ENCODE measurements around the gene ALOX15B. TPM values are rescaled to one million over a fixed set of nuclear protein-coding genes. Genes with fewer than 3 reads are reported as not detected.
A peak's percentile ranks its signal among the peaks of the same experiment; 100 is the strongest.
"Not testable (repeated sequence)": the region's sequence is repeated elsewhere in the genome, so short reads cannot be mapped to it uniquely, and the experiment has no call there.

Gene ALOX15B
- total RNA-seq, 1 donor from 2014 or later = under 0.01 TPM

GRCh38 chr17:8057691-8058114 is 18.8 kb downstream of the ALOX15B start:
- DNase-seq (ENCODE audit: low spot score in 2 of 2) = peak; percentile 71 to 78

GRCh38 chr17:8059131-8059530 is 20.3 kb downstream of the ALOX15B start:
- DNase-seq (ENCODE audit: low spot score in 2 of 2) (no peak), FAIRE-seq (no peak)

More at GRCh38 chr17:8057691-8058114, 18.8 kb downstream of the ALOX15B start:
- FAIRE-seq = no peak

GRCh38 chr17:8060274-8060673 is 21.4 kb downstream of the ALOX15B start:
- DNase-seq (ENCODE audit: low spot score in 2 of 2) (peak; percentile 71 to 77), FAIRE-seq (no peak)

GRCh38 chr17:8061851-8062250 is 23.0 kb downstream of the ALOX15B start:
- not testable (repeated sequence) for DNase-seq (ENCODE audit: low spot score in 2 of 2); FAIRE-seq

- DNase-seq (ENCODE audit: low spot score in 2 of 2) (no peak), FAIRE-seq (no peak)
These were observed 23.6 kb downstream of the ALOX15B start for GRCh38 chr17:8062435-8062806.

GRCh38 chr17:8062807-8063483 is 24.1 kb downstream of the ALOX15B start:
- no peak for DNase-seq (ENCODE audit: low spot score in 2 of 2)
- FAIRE-seq = no peak

- no peak for DNase-seq (ENCODE audit: low spot score in 2 of 2)
- no peak for FAIRE-seq
These were observed 25.1 kb downstream of the ALOX15B start for GRCh38 chr17:8063761-8064534.

GRCh38 chr17:8064561-8065019 is 25.7 kb downstream of the ALOX15B start:
- DNase-seq (ENCODE audit: low spot score in 2 of 2) = no peak
- FAIRE-seq = no peak

GRCh38 chr17:8066841-8067775 is 28.2 kb downstream of the ALOX15B start:
- FAIRE-seq (no peak), DNase-seq (ENCODE audit: low spot score in 2 of 2) (no peak)

- no peak for FAIRE-seq
- no peak for DNase-seq (ENCODE audit: low spot score in 2 of 2)
These were observed 28.9 kb downstream of the ALOX15B start for GRCh38 chr17:8067806-8068205.

GRCh38 chr17:8068736-8069586 is 30.1 kb downstream of the ALOX15B start:
- FAIRE-seq = no peak

GRCh38 chr17:8069587-8069860 is 30.7 kb downstream of the ALOX15B start:
- FAIRE-seq (no peak), DNase-seq (ENCODE audit: low spot score in 2 of 2) (no peak)

More at GRCh38 chr17:8068736-8069586, 30.1 kb downstream of the ALOX15B start:
- no peak for DNase-seq (ENCODE audit: low spot score in 2 of 2)

- FAIRE-seq = no peak
- DNase-seq (ENCODE audit: low spot score in 2 of 2) = no peak
These were observed 32.6 kb downstream of the ALOX15B start for GRCh38 chr17:8071496-8071895.

GRCh38 chr17:8072341-8072728 is 33.5 kb downstream of the ALOX15B start:
- FAIRE-seq (no peak), DNase-seq (ENCODE audit: low spot score in 2 of 2) (no peak)

GRCh38 chr17:8072729-8073461 is 34.0 kb downstream of the ALOX15B start:
- no peak for FAIRE-seq

GRCh38 chr17:8073627-8074484 is 35.0 kb downstream of the ALOX15B start:
- FAIRE-seq = no peak
- DNase-seq (ENCODE audit: low spot score in 2 of 2) = peak; percentile 64 to 83

More at GRCh38 chr17:8072729-8073461, 34.0 kb downstream of the ALOX15B start:
- no peak for DNase-seq (ENCODE audit: low spot score in 2 of 2)

- DNase-seq (ENCODE audit: low spot score in 2 of 2) (no peak), FAIRE-seq (no peak)
These were observed 35.7 kb downstream of the ALOX15B start for GRCh38 chr17:8074554-8074953.

- FAIRE-seq = no peak
These were observed 36.2 kb downstream of the ALOX15B start for GRCh38 chr17:8075081-8075480.

More at GRCh38 chr17:8075081-8075480, 36.2 kb downstream of the ALOX15B start:
- no peak for DNase-seq (ENCODE audit: low spot score in 2 of 2)

Data from frontal cortex (tissue), 4 donors.